GM18868 (cell line): ENCODE results near the gene NOX4.
"Not testable (repeated sequence)": the region's sequence is repeated elsewhere in the genome, so short reads cannot be mapped to it uniquely, and the experiment has no call there.

Experiments
- ATAC-seq: cut with Tn5 transposase; IDR thresholded peaks from one replicate; pipeline ENCODE4 v1.9.1; 2021; ENCODE audit warnings: mild to moderate bottlenecking, moderate library complexity; ENCODE audit not compliant: unreplicated experiment

Gene NOX4

DNA sequence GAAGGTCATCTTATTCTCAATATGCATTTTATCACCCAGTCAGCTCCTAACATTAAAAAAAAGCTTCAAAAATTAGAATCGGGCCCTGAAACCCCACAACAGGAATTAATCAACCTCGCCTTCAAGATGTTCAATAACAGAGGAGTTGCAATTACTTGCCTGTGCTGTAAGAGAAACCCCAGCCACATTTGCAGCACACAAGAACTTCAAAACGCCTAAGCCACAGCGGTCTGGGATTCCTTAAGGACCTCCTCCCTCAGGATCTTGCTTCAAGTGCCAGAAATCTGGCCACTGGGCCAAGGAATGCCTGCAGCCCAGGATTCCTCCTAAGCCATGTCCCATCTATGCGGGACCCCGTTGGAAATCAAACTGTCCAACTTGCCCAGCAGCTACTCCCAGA is 108.2 kb downstream of the NOX4 start:
- ATAC-seq = not testable (repeated sequence)

DNA sequence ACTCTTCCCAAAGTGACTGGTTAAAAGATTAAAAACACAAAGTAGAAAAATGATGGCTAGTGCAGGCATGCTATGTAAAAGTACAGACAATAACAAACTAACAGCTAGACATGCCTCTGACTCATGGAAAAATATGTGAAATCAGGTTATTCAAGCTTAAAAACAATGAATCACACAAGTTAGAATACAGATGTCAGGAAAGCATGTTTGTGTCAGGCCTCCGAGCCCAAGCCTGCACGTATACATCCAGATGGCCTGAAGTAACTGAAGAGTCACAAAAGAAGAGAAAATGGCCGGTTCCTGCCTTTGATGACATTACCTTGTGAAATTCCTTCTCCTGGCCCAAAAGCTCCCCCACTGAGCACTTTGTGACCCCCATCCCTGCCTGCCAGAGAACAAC is 110.1 kb downstream of the NOX4 start:
- no peak for ATAC-seq

DNA sequence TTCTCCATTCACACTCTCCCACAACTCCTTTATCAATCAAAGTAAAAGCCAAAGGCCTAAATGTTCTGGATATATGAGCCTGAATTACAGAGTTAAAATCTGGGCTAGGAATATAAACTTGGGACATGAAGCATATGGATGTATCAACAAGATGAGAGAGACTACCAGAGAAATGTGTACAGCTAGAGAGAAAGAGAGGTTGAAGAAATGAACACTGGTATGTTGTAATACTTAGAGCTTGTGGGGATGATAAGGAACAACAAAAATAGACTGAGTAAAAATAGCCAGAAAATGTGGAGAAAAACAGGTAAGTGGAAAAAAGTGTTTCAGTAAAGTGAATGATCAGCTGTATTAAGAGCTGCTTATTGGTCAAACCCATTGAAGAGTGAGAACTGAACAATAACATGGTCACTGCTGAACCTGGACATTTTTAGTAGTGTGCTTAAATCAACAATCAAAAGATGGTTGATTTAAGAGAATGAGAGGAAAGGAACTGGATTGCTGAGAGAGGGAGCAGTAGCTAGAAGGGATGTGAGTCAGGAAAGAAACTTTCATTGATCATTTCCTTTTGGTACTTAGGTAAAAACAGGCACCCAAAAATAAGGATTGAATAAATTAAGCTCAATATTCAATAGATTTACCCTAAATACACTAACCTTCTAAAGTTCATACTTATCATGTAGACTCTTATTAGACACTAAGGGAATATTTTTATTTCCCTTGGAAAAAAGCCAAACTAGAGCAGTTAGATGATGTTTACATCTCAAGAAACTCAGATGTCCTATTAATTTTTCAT is 111.0 kb downstream of the NOX4 start:
- not testable (repeated sequence) for ATAC-seq

DNA sequence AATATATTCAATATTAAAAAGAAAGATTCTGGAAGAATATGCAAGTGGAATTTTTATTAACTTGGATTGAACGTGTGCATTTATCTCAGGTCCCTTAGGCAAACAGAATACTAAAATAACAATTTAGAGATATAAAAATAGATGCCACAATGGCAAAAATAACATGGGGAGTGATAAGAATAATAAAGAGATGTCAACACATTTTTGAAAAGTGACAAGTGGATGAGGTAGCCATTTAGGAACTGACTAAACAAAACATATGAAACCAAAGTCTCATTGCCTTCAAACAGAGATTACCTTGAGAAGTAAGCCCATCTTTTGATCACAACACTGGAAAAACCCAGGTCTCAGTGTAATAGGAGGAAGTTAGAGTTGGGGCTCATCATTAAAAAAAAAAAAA is 112.2 kb downstream of the NOX4 start:
- not testable (repeated sequence) for ATAC-seq

DNA sequence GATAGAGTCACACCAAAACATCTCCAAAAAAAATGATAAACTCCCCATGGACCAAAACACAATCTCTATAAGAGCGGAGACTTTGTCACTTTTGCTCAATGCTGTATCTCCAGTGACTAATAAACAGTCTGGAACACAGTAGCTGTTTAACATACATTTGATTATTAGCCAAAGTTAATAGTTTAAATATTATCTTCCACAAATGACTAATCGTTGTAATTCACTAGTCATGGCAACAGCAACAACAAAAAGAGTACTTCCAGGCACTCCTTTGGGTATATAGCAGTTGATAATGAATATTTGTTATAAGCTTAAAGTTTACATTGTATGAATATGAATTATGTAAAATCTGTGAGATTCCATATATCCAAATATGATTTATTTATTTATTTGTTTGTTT is 121.8 kb downstream of the NOX4 start:
- not testable (repeated sequence) for ATAC-seq

DNA sequence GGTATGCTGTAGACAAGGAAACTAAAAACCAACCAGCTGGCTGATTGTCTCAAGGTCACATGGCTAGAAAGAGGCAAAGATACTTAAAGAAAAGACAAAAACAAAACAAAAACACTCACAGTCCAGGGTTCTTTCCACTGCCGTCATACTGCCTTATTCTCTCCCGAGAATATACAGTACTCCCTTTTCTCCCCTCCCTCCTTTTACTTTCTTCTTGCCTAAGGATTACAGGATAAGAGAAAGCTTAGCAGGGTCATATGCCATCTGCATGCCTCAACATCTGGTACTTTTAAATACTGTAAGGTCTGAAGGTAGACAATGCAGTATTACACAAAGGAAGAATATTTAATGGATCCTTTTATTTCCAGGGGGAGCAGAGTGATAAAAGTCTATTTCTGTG is 126.3 kb downstream of the NOX4 start:
- not testable (repeated sequence) for ATAC-seq

DNA sequence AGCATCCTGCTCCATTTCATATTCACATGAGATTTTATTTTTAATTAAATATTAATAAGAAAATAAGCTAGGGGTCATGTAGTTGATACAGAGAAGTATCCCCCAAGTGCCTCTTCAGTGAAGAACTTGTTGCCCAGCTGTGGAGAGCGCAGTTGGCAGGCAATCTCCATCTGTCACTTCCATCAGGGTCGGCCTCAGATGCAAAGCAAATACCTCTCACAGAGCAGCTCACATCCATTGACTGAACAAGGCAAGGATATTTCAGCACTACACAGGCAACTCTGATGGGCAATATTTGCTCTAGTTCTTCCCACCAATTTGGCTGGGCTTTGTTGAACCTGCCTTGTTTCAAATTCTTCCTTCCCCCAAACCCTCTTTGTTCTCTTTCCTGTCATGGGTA is 129.4 kb downstream of the NOX4 start:
- ATAC-seq = no peak

DNA sequence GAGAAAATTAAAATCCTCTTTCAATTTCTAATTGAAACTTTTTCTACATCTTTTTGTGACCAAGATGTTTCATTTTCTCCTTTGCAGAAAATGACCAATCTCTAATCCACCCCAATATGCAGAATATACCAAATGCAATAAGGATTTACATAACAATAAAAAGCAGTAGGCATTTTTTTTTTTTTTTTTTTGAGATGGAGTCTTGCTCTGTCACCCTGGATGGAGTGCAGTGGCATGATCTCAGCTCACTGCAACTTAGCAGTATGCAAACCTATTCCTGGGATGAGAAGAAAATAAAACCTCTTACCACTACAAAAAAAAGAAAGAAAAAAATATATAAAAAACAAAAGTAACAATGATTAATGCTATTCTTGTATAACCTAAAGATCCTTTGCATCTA is 132.0 kb downstream of the NOX4 start:
- ATAC-seq = not testable (repeated sequence)

DNA sequence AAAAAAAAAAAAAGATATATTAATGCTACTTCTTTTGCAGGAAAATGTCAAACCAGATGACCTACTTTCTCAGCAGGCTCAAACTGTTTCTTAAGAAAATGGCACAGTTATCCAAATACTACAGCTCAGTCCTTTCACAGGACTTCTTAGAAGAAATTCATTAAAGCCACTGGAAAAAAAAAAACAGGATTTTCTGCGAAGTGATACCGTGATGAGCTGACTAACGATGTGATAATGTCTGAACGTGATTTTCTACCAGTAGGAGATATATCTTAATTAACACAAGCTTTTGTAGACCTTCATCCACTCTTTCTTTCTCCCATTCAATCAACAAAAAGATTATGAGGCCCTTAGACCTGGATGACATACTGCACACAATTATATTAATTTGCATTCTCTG is 132.4 kb downstream of the NOX4 start:
- ATAC-seq = no peak

DNA sequence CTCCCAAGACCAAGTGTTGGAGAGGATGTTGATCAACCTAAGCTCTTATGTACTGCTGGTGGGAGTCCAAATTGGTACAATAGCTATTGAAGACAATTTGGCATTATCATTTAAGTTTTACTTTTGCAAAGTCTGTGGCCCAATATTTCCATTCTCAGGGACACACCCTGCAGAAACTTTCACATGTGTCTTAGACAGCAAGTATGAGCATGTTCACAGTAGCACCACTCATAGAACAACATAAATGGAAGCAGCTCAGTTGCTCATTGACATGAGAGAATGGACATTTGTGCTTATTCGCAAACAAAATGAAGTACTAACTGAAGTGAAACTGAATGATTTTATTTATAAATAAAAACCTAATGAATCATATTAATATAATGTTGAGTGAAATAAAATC is 135.5 kb downstream of the NOX4 start:
- no peak for ATAC-seq

DNA sequence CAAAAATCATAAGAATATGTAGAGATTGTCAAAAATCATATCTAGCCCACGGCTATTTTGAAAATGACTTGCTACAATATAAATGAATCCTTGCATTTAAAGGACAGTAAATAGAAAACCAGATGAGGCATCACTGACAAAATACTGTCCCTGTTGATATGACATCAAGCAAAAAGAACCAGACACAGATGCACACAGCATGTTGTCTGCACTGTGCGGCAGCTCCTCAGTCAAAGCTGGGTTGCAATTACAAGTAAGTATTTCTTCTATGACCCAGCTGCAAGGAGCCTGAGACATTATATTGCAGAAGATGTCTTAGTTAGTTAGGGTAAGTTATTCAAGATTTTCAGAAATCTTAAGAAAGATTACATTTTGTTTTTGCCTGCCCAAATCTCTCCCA is 136.7 kb downstream of the NOX4 start:
- ATAC-seq = not testable (repeated sequence)

DNA sequence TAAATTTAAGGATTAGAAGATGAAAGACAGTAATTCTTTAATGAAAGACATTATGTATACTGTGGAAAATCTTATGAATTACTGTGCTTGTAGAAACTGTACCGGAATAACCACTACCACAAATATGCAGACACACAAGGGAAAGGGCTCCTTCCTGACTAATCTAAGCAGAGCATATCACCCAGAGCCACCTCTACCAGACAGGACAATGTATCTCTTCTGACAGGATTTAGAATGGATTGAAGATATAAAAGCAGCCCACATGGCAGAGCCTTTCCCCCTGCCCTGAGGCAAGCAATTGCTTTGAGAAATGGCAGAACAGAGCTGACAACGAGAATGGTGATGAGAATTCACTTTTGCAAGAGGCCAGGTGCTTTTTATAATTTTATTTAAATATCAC is 144.1 kb downstream of the NOX4 start:
- ATAC-seq = no peak

DNA sequence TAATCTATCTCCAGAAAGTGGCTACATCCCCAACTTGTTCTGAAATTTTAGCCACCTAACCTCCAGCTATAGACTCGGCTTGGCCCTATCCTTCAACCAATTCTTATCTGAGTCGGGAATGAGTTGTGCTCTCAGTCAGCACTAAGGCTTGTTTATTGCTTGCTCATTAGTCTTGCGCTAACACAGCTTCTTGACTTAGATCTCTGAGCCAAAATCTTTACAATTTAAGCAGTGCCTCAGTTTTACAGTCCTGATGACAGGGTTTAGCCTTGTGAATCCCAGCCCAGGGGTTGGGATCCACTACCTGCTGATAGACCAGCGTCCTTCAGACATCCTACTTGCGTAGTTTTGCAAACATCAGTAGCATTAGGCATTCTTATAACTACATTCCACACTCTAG is 144.6 kb downstream of the NOX4 start:
- ATAC-seq = no peak

DNA sequence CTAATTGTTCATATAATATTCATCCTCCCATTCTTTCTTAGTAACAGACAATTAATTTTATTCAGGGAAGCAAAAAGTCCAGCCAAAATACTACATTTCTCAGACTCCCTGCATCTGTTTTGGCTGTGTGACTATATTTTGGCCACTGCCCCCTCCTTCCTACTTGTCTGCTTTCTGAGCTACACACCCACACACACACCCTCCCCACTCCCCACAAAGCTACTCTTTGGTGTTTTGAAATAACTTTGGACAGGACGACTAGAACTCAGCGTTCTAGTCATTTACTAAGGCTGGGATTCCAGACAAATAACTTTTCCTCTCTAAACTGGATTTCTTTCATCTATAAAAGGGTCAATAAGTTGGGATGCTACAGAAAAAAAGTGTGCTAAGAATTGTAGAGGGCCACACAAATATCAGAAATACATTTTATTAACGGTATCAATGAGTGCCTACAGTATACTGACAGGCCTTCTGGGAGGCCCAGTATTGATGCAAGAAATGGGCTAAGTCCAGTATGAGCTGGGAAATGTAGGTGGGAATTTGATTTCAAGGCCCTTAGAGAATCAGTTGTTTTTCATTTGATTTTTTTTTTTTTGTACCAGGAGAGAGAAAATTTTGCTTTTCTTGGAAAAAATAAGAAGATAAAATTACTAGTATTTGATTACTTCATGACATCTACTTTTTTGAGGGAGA is 148.1 kb downstream of the NOX4 start:
- not testable (repeated sequence) for ATAC-seq

DNA sequence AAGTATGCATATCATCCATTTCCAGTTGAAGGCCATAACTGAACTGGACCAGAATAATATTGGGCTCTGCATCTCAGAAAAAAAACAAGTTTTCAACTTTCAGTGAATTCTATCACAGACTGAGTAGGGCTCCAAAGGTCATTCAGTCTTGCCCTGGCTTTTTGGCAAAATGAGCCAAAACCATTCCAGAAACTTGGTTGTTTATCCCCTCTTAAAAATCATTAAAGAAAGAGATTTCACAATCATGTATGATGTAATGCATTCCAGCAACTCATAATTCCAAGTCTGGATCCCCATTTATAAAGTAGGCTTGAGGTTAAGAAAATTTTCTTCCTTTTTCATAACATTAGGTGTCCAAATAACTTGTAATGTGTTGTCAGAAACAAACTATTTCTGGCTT is 150.7 kb downstream of the NOX4 start:
- not testable (repeated sequence) for ATAC-seq

DNA sequence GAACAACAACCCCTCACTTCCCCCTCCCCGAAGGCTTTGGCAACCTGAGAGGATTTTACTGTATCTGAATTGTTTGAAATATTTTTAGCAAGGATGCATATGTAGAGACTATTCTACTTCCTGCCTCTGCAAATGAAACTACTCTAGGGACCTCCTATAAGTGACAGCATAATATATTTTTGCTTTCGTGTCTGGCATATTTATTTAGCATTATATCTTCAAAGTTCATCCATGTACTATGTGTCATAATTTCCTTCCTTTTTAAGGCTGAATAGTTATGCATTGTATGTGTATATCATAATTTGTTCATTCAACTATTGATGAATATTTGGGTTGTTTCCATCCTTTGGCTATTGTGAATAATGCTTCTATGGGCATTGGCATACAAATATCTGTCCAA is 153.1 kb downstream of the NOX4 start:
- ATAC-seq = not testable (repeated sequence)

DNA sequence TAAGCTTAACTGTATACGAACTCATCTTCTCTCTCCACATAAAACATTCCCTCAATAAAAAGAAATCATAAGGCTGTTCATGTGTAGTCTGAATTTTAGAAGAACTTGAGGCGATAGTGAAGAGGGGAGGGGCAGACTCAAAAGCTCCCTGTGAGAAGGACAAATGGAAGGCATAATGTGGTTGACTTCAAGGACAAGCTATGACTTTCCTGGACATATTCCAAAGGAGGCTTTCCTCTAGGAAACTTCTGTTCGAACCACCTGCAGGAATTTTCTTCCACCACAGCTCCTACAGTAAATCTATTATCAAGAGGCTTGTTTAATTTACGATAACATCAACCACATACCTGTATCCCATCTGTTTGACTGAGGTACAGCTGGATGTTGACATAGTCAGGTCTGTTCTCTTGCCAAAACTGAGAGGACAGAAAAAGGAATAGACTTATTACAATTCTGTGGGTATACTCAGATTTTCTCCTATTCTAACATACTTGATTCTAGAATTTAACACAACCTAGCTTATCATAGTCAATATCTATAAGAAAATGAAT is 154.0 kb downstream of the NOX4 start:
- not testable (repeated sequence) for ATAC-seq

DNA sequence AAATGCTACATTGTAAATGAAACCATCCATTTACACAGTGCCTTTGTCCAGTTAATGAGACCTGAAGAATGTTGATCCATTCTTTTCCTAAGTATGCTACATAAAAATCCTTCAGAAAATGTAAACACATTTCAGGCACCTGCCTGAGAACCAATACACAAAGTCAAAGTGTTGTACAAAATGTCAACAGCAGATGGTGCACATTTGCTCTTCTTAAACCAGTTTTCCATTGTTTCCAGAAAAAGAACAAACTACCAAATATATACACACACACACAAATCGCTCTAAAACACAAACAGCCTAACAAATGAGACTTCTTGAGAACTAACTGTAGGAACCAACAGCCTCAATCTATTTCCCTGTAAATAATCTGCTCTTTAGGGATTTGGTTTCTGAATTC is 157.5 kb downstream of the NOX4 start:
- ATAC-seq = not testable (repeated sequence)

DNA sequence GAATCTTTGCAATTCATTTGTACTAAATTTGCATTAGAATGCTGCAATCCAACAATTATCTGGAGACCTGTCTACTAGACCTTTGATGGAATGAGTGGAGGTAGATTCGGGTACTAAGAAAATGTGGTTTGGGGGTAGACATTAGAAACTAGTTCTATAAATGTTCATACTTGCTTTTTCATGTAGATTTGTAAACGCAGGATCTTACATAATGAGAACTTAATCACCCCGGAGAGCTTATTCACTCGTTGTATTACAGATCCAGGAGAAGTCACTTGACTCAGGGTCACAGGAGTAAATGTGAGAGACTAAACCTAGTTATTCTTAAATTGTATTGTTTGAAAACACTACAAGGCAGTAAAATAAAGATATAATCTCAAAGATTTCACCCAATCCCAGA is 159.2 kb downstream of the NOX4 start:
- ATAC-seq = not testable (repeated sequence)

DNA sequence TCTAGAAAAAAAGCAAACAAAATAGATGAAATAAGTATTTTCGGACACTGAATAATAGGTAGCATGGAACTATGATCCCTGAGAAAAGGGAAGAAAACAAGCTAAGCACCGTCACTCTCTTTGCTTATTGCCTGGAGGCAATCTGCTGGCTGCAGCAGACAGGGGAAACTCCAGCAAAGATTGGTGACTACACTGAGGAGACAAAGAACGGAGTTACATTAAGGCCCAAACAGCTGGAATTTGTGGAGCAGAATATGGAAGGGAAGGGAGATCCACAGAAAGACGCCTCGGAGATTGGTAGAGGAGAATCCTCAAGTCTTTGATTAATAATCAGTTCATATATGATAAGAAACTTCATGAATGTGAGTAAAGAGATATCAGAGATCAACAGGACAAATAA is 163.3 kb downstream of the NOX4 start:
- ATAC-seq = no peak

DNA sequence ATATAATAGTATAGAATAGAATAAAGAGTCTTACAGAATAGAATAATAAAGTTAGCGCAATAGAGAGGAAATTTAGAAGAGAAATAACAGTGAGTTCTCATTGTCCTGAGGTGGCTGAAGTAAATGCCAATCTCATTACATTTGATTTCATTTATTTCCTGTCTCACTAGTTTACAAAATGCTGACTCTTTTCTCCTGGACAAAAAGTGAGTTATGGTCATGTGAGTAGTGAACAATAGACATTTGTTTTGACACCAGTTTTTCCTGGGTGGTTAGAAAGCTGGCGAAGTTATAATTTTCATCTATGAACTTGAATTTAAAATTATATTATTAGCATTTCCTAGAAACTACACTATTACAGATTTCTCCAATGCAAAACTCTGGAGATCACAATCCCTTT is 169.8 kb downstream of the NOX4 start:
- no peak for ATAC-seq

DNA sequence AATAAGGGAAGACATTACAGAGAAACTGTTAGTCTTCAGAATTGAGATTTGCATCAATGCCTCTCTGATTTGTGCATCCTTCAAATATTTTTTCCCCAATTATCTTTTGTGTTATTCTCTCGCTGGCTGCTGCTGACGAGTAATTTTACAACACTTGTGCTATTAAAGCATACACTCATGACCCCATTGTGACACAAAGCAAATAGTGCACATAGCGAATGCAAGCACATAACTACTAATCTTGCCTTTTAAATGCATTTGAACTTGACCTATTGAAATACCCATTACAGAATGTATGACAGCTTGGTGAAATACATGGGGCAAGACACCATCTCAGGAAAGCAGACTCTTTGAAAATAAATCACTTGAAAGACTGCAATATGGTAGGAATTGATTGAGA is 180.6 kb downstream of the NOX4 start:
- not testable (repeated sequence) for ATAC-seq
